ENCODE results near the gene STRAP.

DNA sequence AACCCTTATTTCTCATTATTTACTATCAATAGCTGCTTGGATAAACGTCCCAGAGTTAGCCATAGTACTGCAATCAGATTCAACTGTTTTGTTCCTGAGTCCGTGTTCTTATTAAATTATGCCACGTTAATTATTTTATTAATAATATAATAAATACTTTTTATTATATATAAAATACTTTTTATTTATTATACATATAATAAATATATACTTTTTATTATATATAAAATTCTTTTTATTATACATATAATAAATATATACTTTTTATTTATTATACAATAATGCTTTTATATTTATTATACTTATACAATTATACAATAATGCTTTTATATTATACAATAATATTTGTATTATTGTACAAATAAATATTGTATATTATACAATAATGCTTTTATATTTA is 11.1 kb downstream of the STRAP start:
- TF ChIP-seq, protein P1, sequence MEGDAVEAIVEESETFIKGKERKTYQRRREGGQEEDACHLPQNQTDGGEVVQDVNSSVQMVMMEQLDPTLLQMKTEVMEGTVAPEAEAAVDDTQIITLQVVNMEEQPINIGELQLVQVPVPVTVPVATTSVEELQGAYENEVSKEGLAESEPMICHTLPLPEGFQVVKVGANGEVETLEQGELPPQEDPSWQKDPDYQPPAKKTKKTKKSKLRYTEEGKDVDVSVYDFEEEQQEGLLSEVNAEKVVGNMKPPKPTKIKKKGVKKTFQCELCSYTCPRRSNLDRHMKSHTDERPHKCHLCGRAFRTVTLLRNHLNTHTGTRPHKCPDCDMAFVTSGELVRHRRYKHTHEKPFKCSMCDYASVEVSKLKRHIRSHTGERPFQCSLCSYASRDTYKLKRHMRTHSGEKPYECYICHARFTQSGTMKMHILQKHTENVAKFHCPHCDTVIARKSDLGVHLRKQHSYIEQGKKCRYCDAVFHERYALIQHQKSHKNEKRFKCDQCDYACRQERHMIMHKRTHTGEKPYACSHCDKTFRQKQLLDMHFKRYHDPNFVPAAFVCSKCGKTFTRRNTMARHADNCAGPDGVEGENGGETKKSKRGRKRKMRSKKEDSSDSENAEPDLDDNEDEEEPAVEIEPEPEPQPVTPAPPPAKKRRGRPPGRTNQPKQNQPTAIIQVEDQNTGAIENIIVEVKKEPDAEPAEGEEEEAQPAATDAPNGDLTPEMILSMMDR (conservative IDR thresholded peaks at IDR 0.05 in 1 of 2, IDR thresholded peaks at IDR 0.05 in 1 of 2; ENCODE audit: extremely low read depth in 1 of 2, insufficient read depth in 1 of 2, low read depth in 1 of 2, low read length in 2 of 2) = no peak
- TF ChIP-seq EZH2 (IDR thresholded peaks at IDR 0.05; ENCODE audit: borderline replicate concordance, low read length) = no peak

Data from mammary epithelial cell (primary cell).